GM18868 (cell line): ENCODE data around the gene FAM131A.

Source experiments
- ATAC-seq: cut with Tn5 transposase; IDR thresholded peaks from one replicate; pipeline ENCODE4 v1.9.1; 2021; ENCODE audit warnings: mild to moderate bottlenecking, moderate library complexity; ENCODE audit not compliant: unreplicated experiment

Gene FAM131A, protein sequence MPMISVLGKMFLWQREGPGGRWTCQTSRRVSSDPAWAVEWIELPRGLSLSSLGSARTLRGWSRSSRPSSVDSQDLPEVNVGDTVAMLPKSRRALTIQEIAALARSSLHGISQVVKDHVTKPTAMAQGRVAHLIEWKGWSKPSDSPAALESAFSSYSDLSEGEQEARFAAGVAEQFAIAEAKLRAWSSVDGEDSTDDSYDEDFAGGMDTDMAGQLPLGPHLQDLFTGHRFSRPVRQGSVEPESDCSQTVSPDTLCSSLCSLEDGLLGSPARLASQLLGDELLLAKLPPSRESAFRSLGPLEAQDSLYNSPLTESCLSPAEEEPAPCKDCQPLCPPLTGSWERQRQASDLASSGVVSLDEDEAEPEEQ

DNA sequence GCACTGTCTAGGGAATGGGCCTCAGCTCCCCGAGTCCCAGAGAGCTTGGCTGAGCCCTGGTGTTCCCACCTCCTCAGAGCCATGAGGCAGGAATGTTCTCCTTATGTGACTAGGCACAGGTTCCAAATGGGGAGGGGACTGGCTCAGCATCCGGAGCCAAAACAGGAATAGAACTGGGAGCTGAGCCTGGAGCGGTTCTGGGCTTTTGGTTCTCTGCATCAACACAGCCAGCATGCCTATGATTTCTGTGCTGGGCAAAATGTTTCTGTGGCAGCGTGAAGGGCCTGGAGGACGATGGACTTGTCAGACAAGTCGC is at the start of gene FAM131A:
Gene FAM131A, plus strand, starts transcription at position 202 of the 316 bp plus-strand sequence. Its CDS starts 31 bp downstream, at position 233.
- no peak for ATAC-seq

DNA sequence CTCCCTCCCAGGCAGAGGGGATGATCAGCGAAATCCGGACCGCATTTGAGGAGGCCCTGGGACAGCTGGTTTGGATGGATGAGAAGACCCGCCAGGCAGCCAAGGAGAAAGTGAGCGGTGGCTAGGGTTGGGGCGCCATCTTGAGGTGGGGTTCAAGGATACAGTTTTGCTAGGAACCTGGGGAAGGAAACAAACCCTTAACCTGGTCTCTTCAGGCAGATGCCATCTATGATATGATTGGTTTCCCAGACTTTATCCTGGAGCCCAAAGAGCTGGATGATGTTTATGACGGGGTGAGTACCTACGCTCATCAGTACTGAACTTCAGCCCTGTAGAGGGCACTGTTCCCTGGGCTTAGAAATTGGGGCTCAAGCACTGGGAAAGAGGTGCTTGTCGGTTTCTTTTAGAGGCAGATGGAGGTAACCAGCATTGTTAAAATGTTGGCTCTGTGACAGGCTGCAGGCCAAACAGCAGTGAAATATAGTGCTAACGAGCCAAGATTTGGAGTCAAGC is 47.9 kb upstream of the FAM131A start:
- ATAC-seq: no peak

DNA sequence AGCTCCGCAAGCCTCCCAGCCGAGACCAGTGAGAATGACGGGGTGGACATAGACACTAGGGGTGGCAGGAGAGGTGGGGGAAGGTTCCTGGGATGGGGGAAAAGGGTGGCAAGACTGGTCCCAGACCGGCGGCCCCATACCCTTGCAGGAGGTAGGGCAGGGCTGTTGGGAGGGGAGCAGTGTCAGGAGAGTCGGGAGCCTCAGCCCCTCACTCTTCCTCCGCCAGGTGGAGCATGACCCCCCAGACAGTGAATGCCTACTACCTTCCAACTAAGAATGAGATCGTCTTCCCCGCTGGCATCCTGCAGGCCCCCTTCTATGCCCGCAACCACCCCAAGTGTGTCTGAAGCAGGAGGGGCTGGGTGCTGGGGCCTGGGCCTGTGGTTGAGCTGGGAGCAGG is 47.1 kb upstream of the FAM131A start:
- ATAC-seq: no peak

DNA sequence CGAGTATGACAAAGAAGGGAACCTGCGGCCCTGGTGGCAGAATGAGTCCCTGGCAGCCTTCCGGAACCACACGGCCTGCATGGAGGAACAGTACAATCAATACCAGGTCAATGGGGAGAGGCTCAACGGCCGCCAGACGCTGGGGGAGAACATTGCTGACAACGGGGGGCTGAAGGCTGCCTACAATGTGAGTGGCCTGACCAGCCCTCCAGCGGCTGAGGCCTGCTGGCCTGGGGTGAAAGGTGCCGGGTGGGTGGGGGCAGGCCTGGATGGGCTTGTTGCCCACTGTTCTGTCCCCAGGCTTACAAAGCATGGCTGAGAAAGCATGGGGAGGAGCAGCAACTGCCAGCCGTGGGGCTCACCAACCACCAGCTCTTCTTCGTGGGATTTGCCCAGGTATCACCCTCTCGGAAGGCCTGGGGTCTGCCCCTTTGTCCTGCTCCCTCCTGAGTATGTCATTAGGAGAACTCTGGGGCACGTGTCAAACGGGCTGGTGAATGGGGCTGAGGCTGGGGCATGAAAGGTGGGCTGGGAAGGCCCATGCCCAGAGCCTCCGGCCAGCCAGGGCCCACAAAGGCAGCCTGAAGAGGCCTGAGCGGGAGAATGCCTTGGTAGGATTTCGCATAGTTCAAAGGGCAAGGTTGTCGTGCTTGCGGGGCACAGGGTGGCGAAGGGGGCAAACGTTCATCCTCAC is 46.2 kb upstream of the FAM131A start:
- ATAC-seq: no peak

DNA sequence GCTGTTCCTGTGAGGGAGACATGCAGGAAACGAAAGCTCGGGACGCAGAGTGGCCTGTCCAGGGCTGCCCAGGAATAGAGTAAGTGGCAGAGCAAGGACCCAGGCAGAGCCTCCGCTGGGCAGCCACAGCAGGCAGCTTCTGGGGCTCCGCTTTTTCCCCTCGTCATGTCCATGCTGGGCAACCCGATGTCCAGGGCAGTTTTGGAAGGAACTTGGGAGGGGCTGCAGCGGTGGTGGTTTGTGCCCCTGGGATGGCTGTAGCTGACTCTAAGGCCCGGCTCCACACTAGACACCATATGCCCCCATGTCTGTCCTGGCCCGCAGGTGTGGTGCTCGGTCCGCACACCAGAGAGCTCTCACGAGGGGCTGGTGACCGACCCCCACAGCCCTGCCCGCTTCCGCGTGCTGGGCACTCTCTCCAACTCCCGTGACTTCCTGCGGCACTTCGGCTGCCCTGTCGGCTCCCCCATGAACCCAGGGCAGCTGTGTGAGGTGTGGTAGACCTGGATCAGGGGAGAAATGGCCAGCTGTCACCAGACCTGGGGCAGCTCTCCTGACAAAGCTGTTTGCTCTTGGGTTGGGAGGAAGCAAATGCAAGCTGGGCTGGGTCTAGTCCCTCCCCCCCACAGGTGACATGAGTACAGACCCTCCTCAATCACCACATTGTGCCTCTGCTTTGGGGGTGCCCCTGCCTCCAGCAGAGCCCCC is 45.5 kb upstream of the FAM131A start:
- no peak for ATAC-seq

DNA sequence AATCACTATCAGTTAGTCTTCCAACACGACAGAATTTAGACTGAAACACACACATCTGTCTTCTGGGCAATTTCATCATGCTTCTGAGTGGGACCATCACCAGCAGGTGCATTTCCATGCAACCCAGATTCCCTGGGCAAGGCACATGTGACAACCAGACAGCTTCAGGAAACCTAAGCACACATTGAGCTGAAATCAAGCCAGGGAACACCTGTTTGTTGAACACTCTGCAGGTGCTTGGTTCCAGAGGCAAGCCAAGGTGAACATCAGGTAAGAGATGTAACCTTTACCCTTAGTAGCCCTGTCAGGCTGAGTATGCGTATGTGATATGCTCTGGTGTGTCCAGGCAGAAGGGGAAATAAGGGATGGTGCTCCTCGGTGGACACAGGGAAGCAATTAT is 41.6 kb upstream of the FAM131A start:
- ATAC-seq: no peak

DNA sequence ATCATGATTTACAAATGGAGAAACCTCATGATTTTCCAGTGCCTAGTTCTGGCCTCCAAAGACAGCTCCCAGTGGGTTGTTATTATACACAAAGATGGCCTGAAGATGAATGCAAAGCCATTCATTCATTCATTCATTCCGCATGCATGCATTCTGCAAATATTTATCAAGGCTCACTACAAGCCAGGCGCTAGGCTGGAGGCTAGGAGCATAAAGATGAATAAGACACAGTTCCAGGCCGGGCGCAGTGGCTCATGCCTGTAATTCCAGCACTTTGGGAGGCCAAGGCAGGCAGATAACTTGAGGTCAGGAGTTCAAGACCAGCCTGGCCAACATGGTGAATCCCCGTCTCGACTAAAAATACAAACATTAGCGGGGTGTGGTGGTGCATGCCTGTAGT is 40.8 kb upstream of the FAM131A start:
- no peak for ATAC-seq

DNA sequence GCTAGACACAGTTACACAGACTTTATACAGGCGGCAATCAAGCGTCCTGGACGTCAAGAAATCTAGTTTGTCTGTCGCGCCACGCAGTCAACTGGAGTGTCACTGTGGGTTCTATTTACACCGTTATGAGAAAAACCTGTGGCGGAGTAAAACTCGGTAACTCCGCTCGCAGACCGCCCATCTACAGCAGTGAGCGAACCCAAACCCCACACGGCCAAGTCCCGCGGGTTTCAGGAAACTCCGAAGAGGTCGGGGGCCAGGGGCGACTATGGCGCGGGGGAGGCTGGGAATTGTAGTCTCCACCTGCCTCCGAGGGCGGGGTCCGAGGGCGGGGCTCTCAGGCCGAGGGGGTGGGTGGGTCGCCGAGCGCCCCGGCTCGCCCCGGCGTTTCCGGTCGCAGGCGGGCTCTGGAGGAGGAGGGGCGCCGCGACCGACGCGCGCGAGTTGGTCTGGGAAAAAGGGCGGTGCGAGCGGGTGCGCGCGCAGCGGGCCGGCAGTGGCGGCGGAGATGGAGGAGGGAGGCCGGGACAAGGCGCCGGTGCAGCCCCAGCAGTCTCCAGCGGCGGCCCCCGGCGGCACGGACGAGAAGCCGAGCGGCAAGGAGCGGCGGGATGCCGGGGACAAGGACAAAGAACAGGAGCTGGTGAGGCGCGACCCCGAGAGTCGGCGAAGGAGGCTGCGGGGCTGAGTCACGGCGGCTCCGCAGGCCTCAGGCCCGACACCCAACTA is 38.5 kb upstream of the FAM131A start, which contains the start of gene PSMD2:
Gene PSMD2, plus strand, starts transcription at position 483 of the 729 bp plus-strand sequence. Its CDS starts 26 bp downstream, at position 509.
- peak; percentile 92 for ATAC-seq

DNA sequence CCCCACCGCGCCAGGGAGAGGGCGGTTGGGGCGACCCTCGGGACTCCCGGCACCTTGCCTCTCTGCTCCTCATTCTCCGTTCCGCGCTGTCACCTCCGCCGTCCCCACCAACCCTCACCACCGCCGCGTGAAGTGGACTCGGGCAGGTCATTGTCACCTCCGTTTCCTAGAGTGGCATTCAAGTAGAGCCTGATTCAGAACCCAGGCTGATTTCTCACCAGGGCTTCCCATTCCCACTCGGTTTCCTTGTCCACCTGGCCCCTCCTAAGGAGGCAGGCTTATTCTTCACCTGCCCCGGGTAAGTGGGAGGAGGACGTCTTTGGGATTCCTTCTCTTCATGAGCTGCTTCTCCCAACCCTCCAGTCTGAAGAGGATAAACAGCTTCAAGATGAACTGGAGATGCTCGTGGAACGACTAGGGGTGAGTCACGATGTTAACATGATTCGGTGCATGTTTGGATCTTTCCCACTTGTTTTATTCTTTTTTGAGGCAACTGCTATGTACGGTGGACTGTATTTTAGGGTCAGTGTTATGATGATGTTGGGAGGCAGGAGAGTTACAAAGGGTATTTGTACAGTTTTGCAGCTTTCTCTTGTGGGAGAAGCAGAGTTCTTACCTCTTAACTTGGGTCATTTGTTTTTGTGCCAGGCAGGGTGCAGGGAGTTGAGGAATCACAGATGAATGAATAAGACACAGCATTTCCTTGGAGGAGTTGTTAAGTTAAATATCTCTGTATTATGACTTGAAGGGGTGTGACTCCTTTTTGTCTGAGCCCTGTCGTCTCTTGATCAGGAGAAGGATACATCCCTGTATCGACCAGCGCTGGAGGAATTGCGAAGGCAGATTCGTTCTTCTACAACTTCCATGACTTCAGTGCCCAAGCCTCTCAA is 37.7 kb upstream of the FAM131A start:
- ATAC-seq: no peak

DNA sequence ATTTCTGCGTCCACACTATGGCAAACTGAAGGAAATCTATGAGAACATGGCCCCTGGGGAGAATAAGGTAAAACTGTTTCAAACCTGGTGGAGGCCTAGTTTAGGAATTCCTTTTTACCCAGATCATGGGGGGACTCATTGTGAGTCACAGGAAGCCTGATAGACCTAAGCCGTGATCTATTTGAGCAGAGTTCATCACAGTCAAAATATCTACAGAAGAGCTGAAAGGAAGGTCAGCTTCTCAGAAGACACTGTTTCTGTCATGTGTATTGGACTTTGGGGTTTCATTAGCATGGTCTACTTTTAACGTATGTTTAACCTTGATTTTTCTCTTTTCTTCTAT is 37.1 kb upstream of the FAM131A start:
- ATAC-seq: no peak

DNA sequence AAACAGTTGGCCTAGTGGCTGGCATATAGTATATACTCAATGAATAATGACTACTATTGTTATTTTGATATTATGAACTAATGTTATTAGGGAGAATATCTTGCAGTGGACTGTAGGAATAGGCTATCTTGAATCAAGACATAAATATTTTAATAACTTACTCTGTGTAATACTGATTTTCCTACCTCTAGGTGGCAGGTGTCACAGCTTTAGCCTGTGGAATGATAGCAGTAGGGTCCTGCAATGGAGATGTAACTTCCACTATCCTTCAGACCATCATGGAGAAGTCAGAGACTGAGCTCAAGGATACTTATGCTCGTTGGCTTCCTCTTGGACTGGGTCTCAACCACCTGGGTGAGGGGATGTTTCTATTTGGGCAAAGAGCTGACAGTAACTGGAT is 31.8 kb upstream of the FAM131A start:
- ATAC-seq: no peak

DNA sequence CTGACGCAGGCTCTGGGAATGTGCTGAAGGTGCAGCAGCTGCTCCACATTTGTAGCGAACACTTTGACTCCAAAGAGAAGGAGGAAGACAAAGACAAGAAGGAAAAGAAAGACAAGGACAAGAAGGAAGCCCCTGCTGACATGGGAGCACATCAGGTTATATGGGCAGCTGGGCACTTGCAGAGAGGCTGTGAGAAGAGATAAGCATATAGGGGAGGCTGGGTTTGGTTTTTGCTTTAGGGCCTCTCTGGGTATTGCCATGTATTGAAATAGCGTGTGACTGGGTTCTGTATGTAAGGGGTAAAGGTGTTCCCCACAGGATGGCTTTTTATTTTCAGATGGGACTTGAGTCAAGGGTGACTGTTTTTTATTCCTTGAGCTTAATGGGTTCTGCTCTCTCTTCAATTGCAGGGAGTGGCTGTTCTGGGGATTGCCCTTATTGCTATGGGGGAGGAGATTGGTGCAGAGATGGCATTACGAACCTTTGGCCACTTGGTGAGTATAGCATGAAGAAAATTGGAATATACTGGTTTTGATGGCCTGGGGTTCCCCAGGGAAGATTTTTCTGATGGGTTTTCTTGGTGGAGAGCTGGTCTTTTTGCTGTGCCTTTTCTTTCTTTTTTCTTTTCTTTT is 30.9 kb upstream of the FAM131A start:
- ATAC-seq: no peak

DNA sequence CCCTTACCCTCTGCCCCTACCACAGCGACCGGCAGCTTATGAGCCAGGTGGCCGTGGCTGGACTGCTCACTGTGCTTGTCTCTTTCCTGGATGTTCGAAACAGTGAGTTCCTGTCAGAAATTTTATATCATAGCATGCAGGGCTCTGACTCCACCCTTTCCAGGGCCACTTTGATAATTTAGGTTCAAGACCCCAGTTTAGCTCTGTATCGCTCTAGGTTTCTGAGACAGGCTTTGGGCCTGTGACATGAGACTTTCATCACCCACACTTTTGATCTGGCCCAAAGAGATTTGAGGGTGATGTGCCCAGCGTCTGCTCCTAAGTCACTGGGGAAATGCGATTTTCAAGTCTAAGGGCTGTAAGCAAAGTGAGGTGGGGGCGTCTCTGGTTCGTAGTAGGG is 29.5 kb upstream of the FAM131A start:
- ATAC-seq: no peak

DNA sequence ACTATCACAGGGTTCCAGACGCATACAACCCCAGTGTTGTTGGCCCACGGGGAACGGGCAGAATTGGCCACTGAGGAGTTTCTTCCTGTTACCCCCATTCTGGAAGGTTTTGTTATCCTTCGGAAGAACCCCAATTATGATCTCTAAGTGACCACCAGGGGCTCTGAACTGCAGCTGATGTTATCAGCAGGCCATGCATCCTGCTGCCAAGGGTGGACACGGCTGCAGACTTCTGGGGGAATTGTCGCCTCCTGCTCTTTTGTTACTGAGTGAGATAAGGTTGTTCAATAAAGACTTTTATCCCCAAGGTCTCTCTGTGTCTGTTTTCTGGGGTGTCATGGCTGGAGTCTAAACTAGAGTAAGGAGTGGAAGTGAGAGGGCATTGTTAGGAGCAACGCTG is 28.7 kb upstream of the FAM131A start:
- no peak for ATAC-seq

DNA sequence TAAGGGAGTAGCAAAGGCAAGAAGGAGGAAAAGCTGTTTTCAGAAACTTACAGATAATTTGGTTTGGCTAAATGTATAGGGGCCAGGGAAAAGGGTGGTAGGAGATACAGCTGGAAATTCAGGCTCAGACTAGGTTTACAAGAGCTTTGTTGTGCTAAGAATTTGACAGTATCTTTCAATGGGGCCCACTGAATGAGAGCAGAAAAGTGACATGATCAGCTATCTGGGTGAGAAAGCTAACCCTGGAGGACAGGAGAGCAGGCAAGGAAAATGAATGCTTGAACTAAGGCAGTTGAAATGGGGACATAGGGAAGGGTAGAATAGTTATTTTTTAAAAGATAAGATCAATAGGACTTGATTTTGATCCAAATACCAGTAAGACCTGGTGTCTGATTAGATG is 25.8 kb upstream of the FAM131A start:
- ATAC-seq: no peak

DNA sequence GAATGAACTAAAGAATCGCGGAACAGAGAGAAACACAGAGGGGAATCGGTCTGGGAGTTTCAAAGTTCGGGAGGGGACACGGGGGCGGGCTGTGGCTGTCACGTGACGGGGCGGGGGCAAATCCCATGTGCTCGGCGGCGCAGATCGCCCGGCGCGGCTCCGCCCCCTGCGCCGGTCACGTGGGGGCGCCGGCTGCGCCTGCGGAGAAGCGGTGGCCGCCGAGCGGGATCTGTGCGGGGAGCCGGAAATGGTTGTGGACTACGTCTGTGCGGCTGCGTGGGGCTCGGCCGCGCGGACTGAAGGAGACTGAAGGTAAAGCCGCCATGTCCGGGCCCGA is 23.1 kb upstream of the FAM131A start, which contains the start of gene EIF4G1:
Gene EIF4G1, plus strand, starts transcription at position 244 of the 337 bp plus-strand sequence. CDS start 1,191 bp downstream, outside the sequence.
- ATAC-seq: peak; percentile 86

DNA sequence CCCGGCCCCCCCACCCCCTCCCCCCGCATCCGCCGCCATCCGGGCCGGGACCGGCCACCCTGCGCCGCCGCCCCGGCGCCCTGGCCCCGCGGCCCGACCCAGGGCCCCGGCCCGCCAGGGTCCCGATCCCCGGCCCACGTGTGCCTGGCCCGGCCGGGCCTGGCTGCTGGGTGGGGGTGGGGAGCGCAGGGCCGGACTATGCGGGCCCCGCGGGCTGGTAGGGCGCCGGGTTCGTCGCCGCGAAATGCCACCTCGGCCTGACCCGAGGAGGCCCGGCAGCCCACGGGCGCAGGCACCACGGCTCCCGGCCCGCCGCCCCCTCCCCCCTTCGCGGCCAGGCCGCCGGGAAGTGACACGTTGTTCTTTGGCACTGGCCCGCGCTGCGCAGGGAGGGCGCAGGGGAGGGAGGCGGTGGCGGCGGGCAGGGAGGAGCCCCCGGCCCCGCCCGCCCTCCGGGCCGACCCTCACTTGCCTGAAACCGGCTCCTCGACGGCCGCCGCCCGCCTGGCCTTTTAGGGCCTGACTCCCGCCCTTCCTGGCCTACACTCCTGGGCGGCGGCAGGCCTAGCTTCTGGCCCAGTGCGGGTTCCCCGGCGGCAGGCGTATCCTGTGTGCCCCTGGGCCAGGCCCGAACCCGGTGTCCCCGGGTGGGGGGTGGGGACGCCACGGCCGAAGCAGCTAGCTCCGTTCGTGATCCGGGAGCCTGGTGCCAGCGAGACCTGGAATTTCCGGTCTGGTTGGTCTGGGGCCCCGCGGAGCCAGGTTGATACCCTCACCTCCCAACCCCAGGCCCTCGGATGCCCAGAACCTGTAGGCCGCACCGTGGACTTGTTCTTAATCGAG is 22.5 kb upstream of the FAM131A start:
- peak; percentile 42 for ATAC-seq

DNA sequence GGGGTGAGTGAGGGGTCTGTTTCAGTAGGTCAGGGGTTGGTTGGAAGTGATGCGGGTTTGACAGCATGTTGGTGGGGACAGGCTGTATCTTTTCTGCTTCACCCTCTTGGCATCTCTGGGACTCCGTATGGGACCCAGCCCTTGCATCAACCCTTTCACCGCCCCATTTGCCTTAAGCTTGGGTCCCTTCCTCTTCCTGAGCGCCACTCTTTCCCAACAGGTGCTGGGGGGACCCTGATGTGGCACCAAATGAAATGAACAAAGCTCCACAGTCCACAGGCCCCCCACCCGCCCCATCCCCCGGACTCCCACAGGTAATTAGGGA is 21.9 kb upstream of the FAM131A start:
- ATAC-seq: no peak
